Breast epithelium (tissue), 3 donors: Measurements from ENCODE around the gene ADORA1.

ENCODE experiments used
- CTCF ChIP-seq, 3 donors: fragments of 450-650 bp; IDR thresholded peaks; one replicate each; pipeline ENCODE4 v1.5.1; 2016 to 2017; ENCODE audit warnings: antibody characterized with exemption in 3 of 3, mild to moderate bottlenecking in 3 of 3, moderate library complexity in 3 of 3
- POLR2A ChIP-seq: fragments of 450-650 bp; IDR thresholded peaks from one replicate; pipeline ENCODE4 v1.6.1; 2016; ENCODE audit warnings: antibody characterized with exemption, mild to moderate bottlenecking, moderate library complexity
- POLR2AphosphoS5 ChIP-seq, 3 donors: sonication (generic); formaldehyde crosslinking; IDR thresholded peaks; one replicate each; pipeline ENCODE4 v1.6.1; 2017; ENCODE audit warnings: antibody characterized with exemption in 3 of 3

- TF ChIP-seq CTCF (IDR thresholded peaks at IDR 0.05) (no peak), POLR2A (no peak), POLR2AphosphoS5 (IDR thresholded peaks at IDR 0.05) (no peak)
Observed at GRCh38 chr1:203146042-203146369, 18.5 kb downstream of the ADORA1 start.
